GM06990 (cell line): ENCODE results near the gene KIF2A.
A peak's percentile ranks its signal among the peaks of the same experiment; 100 is the strongest.

Experiments used
- DNase-seq: peaks from one replicate; pipeline ENCODE4 v3.0.0-alpha.2; 2011; ENCODE audit not compliant: insufficient read length; ENCODE audit errors: extremely low read depth
- H3K27me3 ChIP-seq: replicated peaks from 2 replicates; pipeline ENCODE4 v1.6.0; 2011; ENCODE audit warnings: low read length; ENCODE audit not compliant: control insufficient read depth, insufficient read depth
- H3K36me3 ChIP-seq: 2 replicates; pipeline ENCODE4 v1.5.1; 2011; ENCODE audit warnings: low read length; ENCODE audit not compliant: control insufficient read depth, insufficient read depth
- H3K4me3 ChIP-seq: replicated peaks from 2 replicates; pipeline ENCODE4 v1.5.1; 2011; ENCODE audit warnings: low read depth, mild to moderate bottlenecking, control low read depth, low read length
- CTCF ChIP-seq: IDR thresholded peaks from 2 replicates; pipeline ENCODE4 v1.5.1; 2011; ENCODE audit warnings: low read length, control low read depth, mild to moderate bottlenecking, inconsistent platforms; ENCODE audit not compliant: insufficient read depth, poor library complexity, severe bottlenecking

Gene KIF2A

GRCh38 chr5:62385816-62386400, 79.9 kb downstream of the KIF2A start:
- no peak for DNase-seq
- no peak for TF ChIP-seq CTCF

GRCh38 chr5:62386824-62387223, 80.8 kb downstream of the KIF2A start:
- no peak for DNase-seq
- peaks cover 7% of the 10 kb centered on the region for H3K36me3 ChIP-seq
- no peak overlapping the region for H3K4me3 ChIP-seq
- TF ChIP-seq CTCF = no peak
- no peaks in the 10 kb centered on the region for H3K27me3 ChIP-seq

More at GRCh38 chr5:62385816-62386400, 79.9 kb downstream of the KIF2A start:
- Histone ChIP-seq H3K4me3 (no peak overlapping the region), H3K27me3 (no peaks in the 10 kb centered on the region), H3K36me3 (peaks cover 9% of the 10 kb centered on the region)

- H3K36me3 ChIP-seq = peaks cover 3% of the 10 kb centered on the region
- no peak for TF ChIP-seq CTCF
- no peak overlapping the region for H3K4me3 ChIP-seq
- no peaks in the 10 kb centered on the region for H3K27me3 ChIP-seq
- no peak for DNase-seq
Observed at GRCh38 chr5:62395210-62395950, 89.4 kb downstream of the KIF2A start.

- TF ChIP-seq CTCF = no peak
- DNase-seq = peak; percentile 95
Observed at GRCh38 chr5:62403411-62404250, 97.6 kb downstream of the KIF2A start, which contains the start of gene DIMT1. Gene DIMT1, minus strand, starts transcription at chr5:62403905. Its CDS starts 133 bp downstream, at chr5:62403772.

GRCh38 chr5:62412549-62413329, 106.7 kb downstream of the KIF2A start, which contains the start of gene IPO11:
Gene IPO11, plus strand, starts transcription at chr5:62412763. Its CDS starts 24,517 bp downstream, at chr5:62437280.
- H3K36me3 ChIP-seq = no peaks in the 10 kb centered on the region
- no peak for TF ChIP-seq CTCF
- peak; percentile 96 for DNase-seq
- H3K4me3 ChIP-seq = peak within 1 kb of the TSS; percentile 72
- no peaks in the 10 kb centered on the region for H3K27me3 ChIP-seq

More at GRCh38 chr5:62403411-62404250, 97.6 kb downstream of the KIF2A start, which contains the start of gene DIMT1:
- peak within 1 kb of the TSS; percentile 86 for H3K4me3 ChIP-seq
- no peaks in the 10 kb centered on the region for H3K27me3 ChIP-seq
- no peaks in the 10 kb centered on the region; the same call in 1 of the 2 replicates for H3K36me3 ChIP-seq
